ENCODE data around the gene LRRC3C.

Gene LRRC3C

GRCh38 chr17:39980351-39981206 is 53.0 kb downstream of the LRRC3C start, which contains the start of gene PSMD3:
PSMD3 (plus strand) TSS chr17:39980807; CDS start chr17:39980971, 164 bp downstream.
- DNase-seq = peak; percentile 99

- DNase-seq = no peak
These were observed 53.7 kb downstream of the LRRC3C start for GRCh38 chr17:39981207-39981741.

GRCh38 chr17:39981766-39982375 is 54.3 kb downstream of the LRRC3C start:
- DNase-seq = no peak

GRCh38 chr17:39988206-39988810 is 60.8 kb downstream of the LRRC3C start:
- no peak for DNase-seq

- no peak for DNase-seq
These were observed 66.9 kb downstream of the LRRC3C start for GRCh38 chr17:39994448-39994847.
